OCI-LY1 (cell line): Measurements from ENCODE around the gene FANCC.
"Not testable (repeated sequence)": the region's sequence is repeated elsewhere in the genome, so short reads cannot be mapped to it uniquely, and the experiment has no call there.

Experiments
- H2AFZ ChIP-seq: fragments of 200-600 bp; sonication (generic), shearing (Covaris generic); 2 replicates; pipeline ENCODE4 v1.6.0; 2014; ENCODE audit warnings: antibody characterized with exemption, mild to moderate bottlenecking, low read length
- H3F3A ChIP-seq: fragments of 200-600 bp; sonication (generic), shearing (Covaris generic); 2 replicates; pipeline ENCODE4 v1.6.0; 2014; ENCODE audit warnings: mild to moderate bottlenecking, antibody characterized with exemption, low read length, moderate library complexity; ENCODE audit not compliant: insufficient read depth
- H3K27ac ChIP-seq: fragments of 200-600 bp; sonication (generic); 2 replicates; pipeline ENCODE4 v1.5.1; 2014; ENCODE audit warnings: low read length, mixed run types, mild to moderate bottlenecking, low read depth; ENCODE audit not compliant: poor library complexity, severe bottlenecking
- H3K27me3 ChIP-seq: fragments of 200-600 bp; sonication (generic); 2 replicates; pipeline ENCODE4 v1.6.0; 2014; ENCODE audit warnings: antibody characterized with exemption, mild to moderate bottlenecking, low read length, moderate library complexity; ENCODE audit not compliant: insufficient read depth
- H3K36me3 ChIP-seq: fragments of 200-600 bp; sonication (generic); 2 replicates; pipeline ENCODE4 v1.6.1; 2014; ENCODE audit warnings: mild to moderate bottlenecking, antibody characterized with exemption, low read length, moderate library complexity, mixed read lengths; ENCODE audit not compliant: insufficient read depth
- H3K4me1 ChIP-seq: fragments of 200-600 bp; sonication (generic); 2 replicates; pipeline ENCODE4 v1.5.1; 2014; ENCODE audit warnings: mild to moderate bottlenecking, low read length, moderate library complexity; ENCODE audit not compliant: insufficient read depth, severe bottlenecking
- H3K4me2 ChIP-seq: fragments of 200-600 bp; sonication (generic), shearing (Covaris generic); 2 replicates; pipeline ENCODE4 v1.6.1; 2014; ENCODE audit warnings: low read length
- H3K4me3 ChIP-seq: fragments of 200-600 bp; sonication (generic); 2 replicates; pipeline ENCODE4 v1.5.1; 2014; ENCODE audit warnings: low read length, low read depth, mild to moderate bottlenecking, mixed read lengths; ENCODE audit not compliant: poor library complexity, severe bottlenecking
- H3K79me2 ChIP-seq: fragments of 200-600 bp; shearing (Covaris generic); 2 replicates; pipeline ENCODE4 v1.6.1; 2016; ENCODE audit warnings: mixed run types, low read length, mixed read lengths; ENCODE audit not compliant: insufficient read depth
- H3K9ac ChIP-seq: fragments of 200-600 bp; sonication (generic), shearing (Covaris generic); 2 replicates; pipeline ENCODE4 v1.6.1; 2014; ENCODE audit warnings: mild to moderate bottlenecking, low read length, mixed read lengths
- H3K9me2 ChIP-seq: fragments of 200-600 bp; sonication (generic), shearing (Covaris generic); 2 replicates; pipeline ENCODE4 v1.6.1; 2014; ENCODE audit warnings: low read depth, mild to moderate bottlenecking, low read length, mixed read lengths
- H3K9me3 ChIP-seq: fragments of 200-600 bp; shearing (Covaris generic); 2 replicates; pipeline ENCODE4 v1.6.1; 2014; ENCODE audit warnings: low read length, mixed read lengths
- H4K20me1 ChIP-seq: fragments of 200-600 bp; sonication (generic), shearing (Covaris generic); 2 replicates; pipeline ENCODE4 v1.6.0; 2016; ENCODE audit warnings: mild to moderate bottlenecking, low read length; ENCODE audit not compliant: insufficient read depth
- EZH2 ChIP-seq: fragments of 200-600 bp; sonication (generic), shearing (Covaris generic); IDR thresholded peaks from 2 replicates; pipeline ENCODE4 v1.8.0; 2017; ENCODE audit warnings: borderline replicate concordance, mixed run types, mild to moderate bottlenecking, antibody characterized with exemption, low read length, moderate library complexity, mixed read lengths
- TF ChIP-seq, protein P1 (sequence below): fragments of 200-600 bp; sonication (generic), shearing (Covaris generic); IDR thresholded peaks from 2 replicates; pipeline ENCODE4 v1.5.1; 2017; ENCODE audit warnings: mild to moderate bottlenecking, antibody characterized with exemption, low read length, moderate library complexity, mixed read lengths

The FANCC gene

DNA sequence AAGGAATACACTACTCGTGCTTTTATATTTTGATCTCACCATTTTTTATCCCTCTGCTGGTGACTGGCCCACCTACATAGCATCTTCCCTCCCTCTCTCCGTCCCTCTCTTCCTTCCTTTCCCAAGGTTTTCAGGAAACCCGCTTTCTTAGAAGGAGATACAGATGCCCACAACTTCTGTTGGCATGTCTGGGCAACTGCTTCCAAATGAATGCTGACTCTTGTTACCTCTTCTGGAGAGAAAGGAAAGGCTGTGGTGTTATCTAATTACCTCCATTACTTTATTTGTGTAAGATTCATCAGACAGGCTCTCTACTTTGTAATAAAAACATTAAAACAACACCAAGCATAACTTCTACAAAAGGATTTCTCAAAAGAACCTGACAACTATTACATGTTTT, 20.2 kb downstream of the FANCC start:
- H3K9ac ChIP-seq: no peak overlapping the region
- TF ChIP-seq, protein P1, sequence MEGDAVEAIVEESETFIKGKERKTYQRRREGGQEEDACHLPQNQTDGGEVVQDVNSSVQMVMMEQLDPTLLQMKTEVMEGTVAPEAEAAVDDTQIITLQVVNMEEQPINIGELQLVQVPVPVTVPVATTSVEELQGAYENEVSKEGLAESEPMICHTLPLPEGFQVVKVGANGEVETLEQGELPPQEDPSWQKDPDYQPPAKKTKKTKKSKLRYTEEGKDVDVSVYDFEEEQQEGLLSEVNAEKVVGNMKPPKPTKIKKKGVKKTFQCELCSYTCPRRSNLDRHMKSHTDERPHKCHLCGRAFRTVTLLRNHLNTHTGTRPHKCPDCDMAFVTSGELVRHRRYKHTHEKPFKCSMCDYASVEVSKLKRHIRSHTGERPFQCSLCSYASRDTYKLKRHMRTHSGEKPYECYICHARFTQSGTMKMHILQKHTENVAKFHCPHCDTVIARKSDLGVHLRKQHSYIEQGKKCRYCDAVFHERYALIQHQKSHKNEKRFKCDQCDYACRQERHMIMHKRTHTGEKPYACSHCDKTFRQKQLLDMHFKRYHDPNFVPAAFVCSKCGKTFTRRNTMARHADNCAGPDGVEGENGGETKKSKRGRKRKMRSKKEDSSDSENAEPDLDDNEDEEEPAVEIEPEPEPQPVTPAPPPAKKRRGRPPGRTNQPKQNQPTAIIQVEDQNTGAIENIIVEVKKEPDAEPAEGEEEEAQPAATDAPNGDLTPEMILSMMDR: no peak
- no peak for TF ChIP-seq EZH2
- no peak overlapping the region for H2AFZ ChIP-seq
- H3K36me3 ChIP-seq: no peaks in the 10 kb centered on the region; the same call in 1 of the 2 replicates
- H3F3A ChIP-seq: no peaks in the 10 kb centered on the region
- H3K4me3 ChIP-seq: no peak overlapping the region
- no peaks in the 10 kb centered on the region for H3K4me1 ChIP-seq
- no peak overlapping the region for H3K27ac ChIP-seq
- no peaks in the 10 kb centered on the region for H4K20me1 ChIP-seq
- no peaks in the 10 kb centered on the region for H3K9me2 ChIP-seq
- no peaks in the 10 kb centered on the region for H3K27me3 ChIP-seq
- no peak overlapping the region for H3K4me2 ChIP-seq
- no peaks in the 10 kb centered on the region for H3K9me3 ChIP-seq
- no peaks in the 10 kb centered on the region for H3K79me2 ChIP-seq

DNA sequence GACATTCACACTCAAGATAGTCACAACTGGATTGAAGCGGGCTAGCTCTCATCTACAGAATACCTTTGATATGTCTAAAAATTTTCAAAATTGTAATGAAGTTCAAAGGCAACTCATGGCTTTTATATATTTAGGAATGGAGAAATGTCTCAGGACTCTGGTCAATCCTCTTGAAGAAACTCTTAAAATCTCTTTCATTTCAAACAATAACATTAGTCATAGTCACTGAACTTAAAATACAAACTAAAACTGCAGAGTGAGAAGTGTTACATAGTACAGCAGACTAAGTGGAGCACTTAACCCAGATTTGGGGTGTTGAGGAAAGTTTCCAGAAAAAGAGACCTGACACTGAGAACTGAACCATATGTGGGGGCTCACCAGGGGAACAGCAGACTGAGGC, 20.7 kb downstream of the FANCC start:
- no peak for TF ChIP-seq EZH2
- TF ChIP-seq, protein P1: no peak
- no peak overlapping the region for H3K4me2 ChIP-seq

DNA sequence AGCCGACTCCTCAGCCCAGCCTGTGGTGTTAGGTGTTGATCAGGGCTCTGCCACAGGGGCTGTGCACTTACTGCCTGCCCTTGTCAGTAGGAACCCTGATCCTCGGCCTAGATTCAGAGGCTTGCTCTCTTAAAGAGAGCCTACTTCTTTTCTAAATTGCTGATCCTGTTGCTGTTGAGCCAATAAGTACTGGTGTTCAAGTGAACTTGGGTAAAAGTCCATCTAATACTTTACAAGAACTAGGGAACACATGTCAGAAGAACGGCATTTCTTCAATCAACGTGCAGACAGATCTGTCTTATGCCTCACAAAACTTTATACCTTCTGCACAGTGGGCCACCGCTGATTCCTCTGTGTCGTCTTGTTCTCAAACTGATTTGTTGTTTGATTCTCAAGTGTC, 24.2 kb downstream of the FANCC start:
- not testable (repeated sequence) for H3K9me2 ChIP-seq, H2AFZ ChIP-seq, H3F3A ChIP-seq, H3K4me3 ChIP-seq, H3K9ac ChIP-seq, H3K9me3 ChIP-seq, H3K4me1 ChIP-seq, H3K27ac ChIP-seq, H3K79me2 ChIP-seq, H3K27me3 ChIP-seq, H3K4me2 ChIP-seq, H4K20me1 ChIP-seq, H3K36me3 ChIP-seq

More for the DNA sequence above, 20.7 kb downstream of the FANCC start:
- H3K36me3 ChIP-seq: no peaks in the 10 kb centered on the region; the same call in 1 of the 2 replicates
- no peaks in the 10 kb centered on the region for H3K9me2 ChIP-seq
- no peaks in the 10 kb centered on the region for H3K9me3 ChIP-seq
- no peak overlapping the region for H3K9ac ChIP-seq
- no peak overlapping the region for H3K4me3 ChIP-seq
- H3K79me2 ChIP-seq: no peaks in the 10 kb centered on the region
- no peaks in the 10 kb centered on the region for H3K27me3 ChIP-seq
- no peaks in the 10 kb centered on the region for H3K4me1 ChIP-seq
- no peak overlapping the region for H3K27ac ChIP-seq
- H2AFZ ChIP-seq: no peak overlapping the region
- no peaks in the 10 kb centered on the region for H3F3A ChIP-seq
- H4K20me1 ChIP-seq: no peaks in the 10 kb centered on the region

GRCh38 chr9:95292226-95292625, 25.3 kb downstream of the FANCC start:
- Histone ChIP-seq H3K4me1 (no peaks in the 10 kb centered on the region), H2AFZ (no peak overlapping the region)
- TF ChIP-seq, protein P1: no peak
- no peak for TF ChIP-seq EZH2

More at GRCh38 chr9:95292226-95292625, 25.3 kb downstream of the FANCC start:
- no peak overlapping the region for H3K4me2 ChIP-seq
- H3K4me3 ChIP-seq: no peak overlapping the region
- no peaks in the 10 kb centered on the region for H3K27me3 ChIP-seq
- H3K9me2 ChIP-seq: no peaks in the 10 kb centered on the region
- no peaks in the 10 kb centered on the region for H4K20me1 ChIP-seq
- H3K79me2 ChIP-seq: no peaks in the 10 kb centered on the region
- H3K36me3 ChIP-seq: no peaks in the 10 kb centered on the region; the same call in 1 of the 2 replicates
- H3F3A ChIP-seq: no peaks in the 10 kb centered on the region
- H3K27ac ChIP-seq: no peak overlapping the region
- H3K9ac ChIP-seq: no peak overlapping the region
- H3K9me3 ChIP-seq: no peaks in the 10 kb centered on the region
